Heart left ventricle (tissue), 16 donors: Measurements from ENCODE around the gene SPTBN2. TPM values are rescaled to one million over a fixed set of nuclear protein-coding genes. Genes with fewer than 3 reads are reported as not detected.

Experiments used
- ATAC-seq, 4 donors: fragments of 200-7000 bp; cut with Tn5 transposase; one replicate each; pipeline ENCODE4 v1.9.1; 2020 to 2022; ENCODE audit warnings: moderate library complexity in 4 of 4, mild to moderate bottlenecking in 3 of 4, moderate number of reproducible peaks in 1 of 4
- DNase-seq, 5 donors: peaks; one replicate each; pipeline ENCODE4 v3.0.0-alpha.2; 2020
- H3K27ac ChIP-seq, 12 donors: fragments of 200-600 bp; sonication (generic) in 4 of 12; one replicate each; pipeline versions ENCODE4 v1.5.0 to v1.8.0; 2016 to 2022; ENCODE audit warnings: mild to moderate bottlenecking in 2 of 12
- H3K27me3 ChIP-seq, 9 donors: fragments of 200-600 bp; sonication (generic) in 2 of 9; one replicate each; pipeline versions ENCODE4 v1.5.1 to v1.8.0; 2016 to 2022; ENCODE audit warnings: mild to moderate bottlenecking in 3 of 9
- H3K36me3 ChIP-seq, 9 donors: fragments of 200-600 bp; sonication (generic) in 2 of 9; one replicate each; pipeline versions ENCODE4 v1.5.0 to v1.8.0; 2018 to 2022; ENCODE audit warnings: mild to moderate bottlenecking in 2 of 9
- H3K4me1 ChIP-seq, 12 donors: fragments of 200-600 bp; sonication (generic) in 4 of 12; one replicate each; pipeline versions ENCODE4 v1.5.0 to v1.8.0; 2016 to 2022; ENCODE audit warnings: mild to moderate bottlenecking in 3 of 12
- H3K4me3 ChIP-seq, 12 donors: fragments of 200-600 bp; sonication (generic) in 4 of 12; one replicate each; pipeline versions ENCODE4 v1.5.0 to v1.8.0; 2017 to 2022; ENCODE audit warnings: mild to moderate bottlenecking in 9 of 12, moderate library complexity in 4 of 12
- H3K9me3 ChIP-seq, 12 donors: fragments of 200-600 bp; sonication (generic) in 4 of 12; one replicate each; pipeline versions ENCODE4 v1.5.0 to v1.8.0; 2016 to 2022; ENCODE audit warnings: mild to moderate bottlenecking in 1 of 12
- POLR2A ChIP-seq, 2 donors: fragments of 450-650 bp; IDR thresholded peaks; one replicate each; pipeline ENCODE4 v1.6.1; 2017; ENCODE audit warnings: antibody characterized with exemption in 2 of 2, mild to moderate bottlenecking in 2 of 2, moderate library complexity in 2 of 2
- WGBS, 4 donors: extraction: QIAGEN DNeasy Blood & Tissue Kit in 2 of 4; methylation state at CpG; one replicate each; pipeline versions ENCODE4 v1.1.5 to v1.1.7; 2013 to 2018; 5-methylcytosine and 5-hydroxymethylcytosine counted together
- intact Hi-C, 10 donors: fragments of 100-400 bp; cut with DNase I; formaldehyde crosslinking; loops; one replicate each; pipeline versions ENCODE4 v1.11.1 to v1.14.2; 2022
- polyA plus RNA-seq, 2 donors: library from polyadenylated mRNA; stranded (reverse); fragments of 200-250 nt; gene quantifications; one replicate each; pipeline ENCODE4 v1.2.3, GENCODE V29; 2013
- total RNA-seq, 9 donors: library from RNA; depleted of rRNA in 2 of 9; stranded (reverse); fragments of >200 nt in 2 of 9; fragmentation: NEBNext Ultra II Directional in 3 of 9; extraction: Animal tissue kit (Norgen Biotek cat#: 25700) in 3 of 9; gene quantifications; one replicate each; pipeline versions ENCODE4 v1.1.0 to v1.2.4, GENCODE V29; 2016 to 2023
- TF ChIP-seq, protein P1 (sequence below), 12 donors: fragments of 200-600 bp; sonication (generic) in 4 of 12; IDR thresholded peaks; one replicate each; pipeline versions ENCODE4 v1.5.0 to v1.8.0; 2018 to 2022; ENCODE audit warnings: antibody characterized with exemption in 12 of 12, mild to moderate bottlenecking in 5 of 12
- donor health status: ischemic (EF 13 %, LVEDD 7.1; RV severe dilation, severe dysfunction).
- donor health status: healthy with polysubstance abuse.
- donor health status: DM: no; HTN: yes; CAD: no.
- donor health status: DM: no; HTN: no; CAD: no.
- donor health status: ischemic (EF 25% LVEDD 6.9; RV normal size, moderate dysfunction).
- donor health status: ischemic (EF 25% LVEDD 5.7; RV mildly dilated, moderate dysfunction).
- donor health status: healthy.
- donor health status: DM: yes; HTN: yes; CAD: no.
- donor health status: ischemic (EF 35%, LVEDD 5.7; RV mildly dilated, moderate dysfunction).
- donor health status: nonischemic (EF 11% LVEDD 7.7; RV severe dilation, severe dysfunction).
- donor health status: DM: yes; HTN: yes; CAD: no.
- donor health status: PGD.
- donor health status: ischemic (EF 29% LVEDD 5.4; RV normal size, mild dysfunction).
- donor health status: nonischemic (EF 23%, LVEDD 6.1; RV moderate dilation, normal function).

SPTBN2 gene
- total and polyA plus RNA-seq, 11 donors: 0.30 to 3.1 (median 0.88) TPM

- DNase-seq (no peak), ATAC-seq (no peak)
- WGBS, 4 donors: 95 to 96% (median 96%) methylated on average over 9 of the region's 9 CpGs
- no peak overlapping the region for H3K27ac ChIP-seq
- no peaks in the 10 kb centered on the region for H3K9me3 ChIP-seq
- H3K4me3 ChIP-seq: no peak overlapping the region
- H3K27me3 ChIP-seq: peaks cover 0 to 23% (median 6%) of the 10 kb centered on the region in 9 donors
- TF ChIP-seq, protein P1, sequence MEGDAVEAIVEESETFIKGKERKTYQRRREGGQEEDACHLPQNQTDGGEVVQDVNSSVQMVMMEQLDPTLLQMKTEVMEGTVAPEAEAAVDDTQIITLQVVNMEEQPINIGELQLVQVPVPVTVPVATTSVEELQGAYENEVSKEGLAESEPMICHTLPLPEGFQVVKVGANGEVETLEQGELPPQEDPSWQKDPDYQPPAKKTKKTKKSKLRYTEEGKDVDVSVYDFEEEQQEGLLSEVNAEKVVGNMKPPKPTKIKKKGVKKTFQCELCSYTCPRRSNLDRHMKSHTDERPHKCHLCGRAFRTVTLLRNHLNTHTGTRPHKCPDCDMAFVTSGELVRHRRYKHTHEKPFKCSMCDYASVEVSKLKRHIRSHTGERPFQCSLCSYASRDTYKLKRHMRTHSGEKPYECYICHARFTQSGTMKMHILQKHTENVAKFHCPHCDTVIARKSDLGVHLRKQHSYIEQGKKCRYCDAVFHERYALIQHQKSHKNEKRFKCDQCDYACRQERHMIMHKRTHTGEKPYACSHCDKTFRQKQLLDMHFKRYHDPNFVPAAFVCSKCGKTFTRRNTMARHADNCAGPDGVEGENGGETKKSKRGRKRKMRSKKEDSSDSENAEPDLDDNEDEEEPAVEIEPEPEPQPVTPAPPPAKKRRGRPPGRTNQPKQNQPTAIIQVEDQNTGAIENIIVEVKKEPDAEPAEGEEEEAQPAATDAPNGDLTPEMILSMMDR (IDR thresholded peaks at IDR 0.05): no peak
- TF ChIP-seq POLR2A (IDR thresholded peaks at IDR 0.05): no peak
- peaks cover 0 to 4% (median 0%) of the 10 kb centered on the region in 12 donors for H3K4me1 ChIP-seq
- intact Hi-C loops: no loop called here
- H3K36me3 ChIP-seq: no peaks in the 10 kb centered on the region
Measured at GRCh38 chr11:66721939-66722338, 7.1 kb downstream of the SPTBN2 start.

- Histone ChIP-seq H3K9me3 (no peaks in the 10 kb centered on the region), H3K4me1 (no peaks in the 10 kb centered on the region), H3K27me3 (peaks cover 0 to 14% (median 0%) of the 10 kb centered on the region in 9 donors), H3K27ac (no peak overlapping the region), H3K4me3 (no peak overlapping the region), H3K36me3 (no peaks in the 10 kb centered on the region)
- WGBS, 4 donors: 83 to 88% (median 86%) methylated on average over 6 to 13 of the region's 13 CpGs
- intact Hi-C loops: no loop called here
- DNase-seq (no peak), ATAC-seq (no peak)
- TF ChIP-seq, protein P1 (IDR thresholded peaks at IDR 0.05): no peak
- TF ChIP-seq POLR2A (IDR thresholded peaks at IDR 0.05): no peak
Measured at GRCh38 chr11:66720899-66721470, 8.0 kb downstream of the SPTBN2 start.

- DNase-seq (no peak), ATAC-seq (peak in 1 of 4 donors; percentile 16)
- H3K27ac ChIP-seq: no peak overlapping the region
- intact Hi-C loops: no loop called here
- peaks cover 0 to 11% (median 0%) of the 10 kb centered on the region in 9 donors for H3K27me3 ChIP-seq
- H3K36me3 ChIP-seq: no peaks in the 10 kb centered on the region
- H3K4me3 ChIP-seq: no peak overlapping the region
- no peaks in the 10 kb centered on the region for H3K9me3 ChIP-seq
- H3K4me1 ChIP-seq: no peaks in the 10 kb centered on the region
- WGBS, 4 donors: 78 to 84% (median 82%) methylated on average over 15 of the region's 15 CpGs
- TF ChIP-seq, protein P1 (IDR thresholded peaks at IDR 0.05): no peak
- TF ChIP-seq POLR2A (IDR thresholded peaks at IDR 0.05): no peak
Measured at GRCh38 chr11:66720223-66720898, 8.7 kb downstream of the SPTBN2 start.

- TF ChIP-seq, protein P1 (IDR thresholded peaks at IDR 0.05): no peak
- TF ChIP-seq POLR2A (IDR thresholded peaks at IDR 0.05): no peak
- no peaks in the 10 kb centered on the region for H3K9me3 ChIP-seq
- H3K27me3 ChIP-seq: peaks cover 0 to 9% (median 0%) of the 10 kb centered on the region in 9 donors
- no peak overlapping the region for H3K27ac ChIP-seq
- H3K36me3 ChIP-seq: no peaks in the 10 kb centered on the region
- intact Hi-C loops: no loop called here
- 81 to 88% (median 85%) methylated on average over 8 of the region's 8 CpGs for WGBS, 4 donors
- ATAC-seq (no peak), DNase-seq (no peak)
- no peak overlapping the region for H3K4me3 ChIP-seq
- H3K4me1 ChIP-seq: no peaks in the 10 kb centered on the region
Measured at GRCh38 chr11:66719111-66719872, 9.7 kb downstream of the SPTBN2 start.
